Measurements from ENCODE around the gene BAX. TPM values are rescaled to one million over a fixed set of nuclear protein-coding genes. Genes with fewer than 3 reads are reported as not detected.
A peak's percentile ranks its signal among the peaks of the same experiment; 100 is the strongest.

The BAX gene
- total RNA-seq, 1 donor from 2014 or later, result 169 TPM

- TF ChIP-seq, protein P1, sequence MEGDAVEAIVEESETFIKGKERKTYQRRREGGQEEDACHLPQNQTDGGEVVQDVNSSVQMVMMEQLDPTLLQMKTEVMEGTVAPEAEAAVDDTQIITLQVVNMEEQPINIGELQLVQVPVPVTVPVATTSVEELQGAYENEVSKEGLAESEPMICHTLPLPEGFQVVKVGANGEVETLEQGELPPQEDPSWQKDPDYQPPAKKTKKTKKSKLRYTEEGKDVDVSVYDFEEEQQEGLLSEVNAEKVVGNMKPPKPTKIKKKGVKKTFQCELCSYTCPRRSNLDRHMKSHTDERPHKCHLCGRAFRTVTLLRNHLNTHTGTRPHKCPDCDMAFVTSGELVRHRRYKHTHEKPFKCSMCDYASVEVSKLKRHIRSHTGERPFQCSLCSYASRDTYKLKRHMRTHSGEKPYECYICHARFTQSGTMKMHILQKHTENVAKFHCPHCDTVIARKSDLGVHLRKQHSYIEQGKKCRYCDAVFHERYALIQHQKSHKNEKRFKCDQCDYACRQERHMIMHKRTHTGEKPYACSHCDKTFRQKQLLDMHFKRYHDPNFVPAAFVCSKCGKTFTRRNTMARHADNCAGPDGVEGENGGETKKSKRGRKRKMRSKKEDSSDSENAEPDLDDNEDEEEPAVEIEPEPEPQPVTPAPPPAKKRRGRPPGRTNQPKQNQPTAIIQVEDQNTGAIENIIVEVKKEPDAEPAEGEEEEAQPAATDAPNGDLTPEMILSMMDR (IDR thresholded peaks at IDR 0.05; ENCODE audit: insufficient read depth, low read depth, low read length), result peak; percentile 93
- TF ChIP-seq EZH2 (IDR thresholded peaks at IDR 0.05; ENCODE audit: insufficient read depth, low read length), result no peak
- Mint-ChIP-seq H3K4me1 (ENCODE audit: low read depth, unreplicated experiment) (peaks cover 13% of the 10 kb centered on the region), H3K27ac (ENCODE audit: unreplicated experiment) (no peak overlapping the region), H3K27me3 (ENCODE audit: low read depth, unreplicated experiment) (no peaks in the 10 kb centered on the region), H3K36me3 (ENCODE audit: low read depth, unreplicated experiment) (peaks cover 35% of the 10 kb centered on the region), H3K4me3 (ENCODE audit: unreplicated experiment) (no peak overlapping the region), H3K9me3 (ENCODE audit: unreplicated experiment) (no peaks in the 10 kb centered on the region)
- Histone ChIP-seq H3K27ac (ENCODE audit: low read depth, low read length) (no peak overlapping the region), H3K9me3 (ENCODE audit: insufficient read depth, low read depth, low read length) (no peaks in the 10 kb centered on the region), H4K20me1 (ENCODE audit: insufficient read depth, low read length) (peaks cover 45% of the 10 kb centered on the region), H3K4me1 (ENCODE audit: insufficient read depth, low read length) (peaks cover 13% of the 10 kb centered on the region), H2AFZ (ENCODE audit: low read depth, low read length) (no peak overlapping the region), H3K36me3 (ENCODE audit: insufficient read depth, low read length) (peaks cover 15% of the 10 kb centered on the region), H3K27me3 (ENCODE audit: insufficient read depth, low read length) (no peaks in the 10 kb centered on the region), H3K79me2 (ENCODE audit: insufficient read depth, low read length) (peaks cover 12% of the 10 kb centered on the region), H3K4me3 (ENCODE audit: insufficient read depth, low read depth, low read length) (no peak overlapping the region), H3K4me2 (ENCODE audit: low read length) (no peak overlapping the region), H3K9ac (ENCODE audit: low read length) (peak overlapping the region; percentile 21)
- DNase-seq (ENCODE audit: low read depth), result no peak
- FAIRE-seq, result no peak
These were observed 16.3 kb downstream of the BAX start for GRCh38 chr19:48970923-48971395.

- H3K9me3 ChIP-seq (ENCODE audit: insufficient read depth, low read depth, low read length), result no peaks in the 10 kb centered on the region
- Mint-ChIP-seq H3K4me1 (ENCODE audit: low read depth, unreplicated experiment) (peaks cover 11% of the 10 kb centered on the region), H3K9me3 (ENCODE audit: unreplicated experiment) (peaks cover 2% of the 10 kb centered on the region), H3K36me3 (ENCODE audit: low read depth, unreplicated experiment) (peaks cover 28% of the 10 kb centered on the region), H3K4me3 (ENCODE audit: unreplicated experiment) (no peak overlapping the region), H3K27me3 (ENCODE audit: low read depth, unreplicated experiment) (no peaks in the 10 kb centered on the region), H3K27ac (ENCODE audit: unreplicated experiment) (peak overlapping the region; percentile 62)
- DNase-seq (ENCODE audit: low read depth) (no peak), FAIRE-seq (no peak)
- H3K4me1 ChIP-seq (ENCODE audit: insufficient read depth, low read length), result peaks cover 9% of the 10 kb centered on the region
- peaks cover 11% of the 10 kb centered on the region for H4K20me1 ChIP-seq (ENCODE audit: insufficient read depth, low read length)
- no peak overlapping the region for H2AFZ ChIP-seq (ENCODE audit: low read depth, low read length)
- H3K79me2 ChIP-seq (ENCODE audit: insufficient read depth, low read length), result no peaks in the 10 kb centered on the region
- H3K27me3 ChIP-seq (ENCODE audit: insufficient read depth, low read length), result no peaks in the 10 kb centered on the region
- H3K27ac ChIP-seq (ENCODE audit: low read depth, low read length), result no peak overlapping the region
- peaks cover 4% of the 10 kb centered on the region for H3K36me3 ChIP-seq (ENCODE audit: insufficient read depth, low read length)
- no peak overlapping the region for H3K4me3 ChIP-seq (ENCODE audit: insufficient read depth, low read depth, low read length)
- no peak overlapping the region for H3K4me2 ChIP-seq (ENCODE audit: low read length)
- TF ChIP-seq, protein P1 (IDR thresholded peaks at IDR 0.05; ENCODE audit: insufficient read depth, low read depth, low read length), result no peak
- TF ChIP-seq EZH2 (IDR thresholded peaks at IDR 0.05; ENCODE audit: insufficient read depth, low read length), result no peak
- no peak overlapping the region for H3K9ac ChIP-seq (ENCODE audit: low read length)
These were observed 21.5 kb downstream of the BAX start for GRCh38 chr19:48975947-48976847.

DNA sequence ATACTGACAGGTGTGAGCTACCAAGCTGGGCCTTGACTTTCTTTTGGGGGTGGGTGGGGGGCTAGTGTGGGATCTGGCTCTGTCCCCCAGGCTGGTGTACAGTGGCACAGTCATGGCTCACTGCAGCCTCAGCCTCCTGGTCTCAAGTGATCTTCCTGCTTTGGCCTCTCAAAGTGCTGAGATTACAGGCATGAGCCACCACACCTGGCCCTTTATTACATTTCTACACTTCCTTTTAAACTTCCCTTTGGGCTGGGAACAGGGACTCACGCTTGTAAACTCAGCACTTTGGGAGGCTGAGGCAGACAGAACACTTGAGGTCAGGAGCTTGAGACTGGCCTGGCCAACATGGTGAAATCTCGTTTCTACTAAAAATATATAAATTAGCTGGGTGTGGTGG is 22.4 kb downstream of the BAX start:
- no peak overlapping the region for H3K27ac ChIP-seq (ENCODE audit: low read depth, low read length)
- Mint-ChIP-seq H3K36me3 (ENCODE audit: low read depth, unreplicated experiment) (peaks cover 34% of the 10 kb centered on the region), H3K4me3 (ENCODE audit: unreplicated experiment) (no peak overlapping the region), H3K27ac (ENCODE audit: unreplicated experiment) (peak overlapping the region; percentile 26), H3K4me1 (ENCODE audit: low read depth, unreplicated experiment) (peaks cover 11% of the 10 kb centered on the region), H3K9me3 (ENCODE audit: unreplicated experiment) (peaks cover 2% of the 10 kb centered on the region), H3K27me3 (ENCODE audit: low read depth, unreplicated experiment) (no peaks in the 10 kb centered on the region)
- no peak overlapping the region for H2AFZ ChIP-seq (ENCODE audit: low read depth, low read length)
- TF ChIP-seq, protein P1 (IDR thresholded peaks at IDR 0.05; ENCODE audit: insufficient read depth, low read depth, low read length), result no peak
- TF ChIP-seq EZH2 (IDR thresholded peaks at IDR 0.05; ENCODE audit: insufficient read depth, low read length), result no peak
- FAIRE-seq, result no peak
- no peak overlapping the region for H3K9ac ChIP-seq (ENCODE audit: low read length)
- H3K79me2 ChIP-seq (ENCODE audit: insufficient read depth, low read length), result no peaks in the 10 kb centered on the region
- H4K20me1 ChIP-seq (ENCODE audit: insufficient read depth, low read length), result peaks cover 6% of the 10 kb centered on the region
- peaks cover 9% of the 10 kb centered on the region for H3K4me1 ChIP-seq (ENCODE audit: insufficient read depth, low read length)
- peaks cover 4% of the 10 kb centered on the region for H3K36me3 ChIP-seq (ENCODE audit: insufficient read depth, low read length)
- H3K4me2 ChIP-seq (ENCODE audit: low read length), result no peak overlapping the region
- no peak for DNase-seq (ENCODE audit: low read depth)
- H3K9me3 ChIP-seq (ENCODE audit: insufficient read depth, low read depth, low read length), result no peaks in the 10 kb centered on the region
- no peak overlapping the region for H3K4me3 ChIP-seq (ENCODE audit: insufficient read depth, low read depth, low read length)
- H3K27me3 ChIP-seq (ENCODE audit: insufficient read depth, low read length), result no peaks in the 10 kb centered on the region

All from astrocyte (in vitro differentiated cells and primary cell).